HUES64 (cell line): Measurements from ENCODE around the gene TSPAN4.

Experiments
- H3K27ac ChIP-seq: 2 replicates; pipeline ENCODE4 v1.7.0; 2013; ENCODE audit warnings: low read depth, low read length, inconsistent platforms
- H3K27me3 ChIP-seq: 2 replicates; pipeline ENCODE4 v1.6.1; 2013; ENCODE audit warnings: mild to moderate bottlenecking, low read length; ENCODE audit not compliant: insufficient read depth
- H3K36me3 ChIP-seq: 2 replicates; pipeline ENCODE4 v1.6.1; 2013; ENCODE audit warnings: mild to moderate bottlenecking, low read length; ENCODE audit not compliant: insufficient read depth
- H3K4me1 ChIP-seq: 2 replicates; pipeline ENCODE4 v1.6.1; 2013; ENCODE audit warnings: mild to moderate bottlenecking, low read length, moderate library complexity; ENCODE audit not compliant: insufficient read depth
- H3K4me3 ChIP-seq: 2 replicates; pipeline ENCODE4 v1.5.1; 2013; ENCODE audit warnings: mild to moderate bottlenecking, low read length, moderate library complexity
- H3K9ac ChIP-seq: 2 replicates; pipeline ENCODE4 v1.6.1; 2013; ENCODE audit warnings: mild to moderate bottlenecking, low read depth, low read length
- H3K9me3 ChIP-seq: 2 replicates; pipeline ENCODE4 v1.6.1; 2013; ENCODE audit warnings: low read depth, low read length; ENCODE audit not compliant: insufficient read depth
- WGBS: fragments of 150-250, 120-280 bp; methylation state at CpG from one replicate; pipeline ENCODE4 v1.1.7; 2013; ENCODE audit warnings: missing lambda C conversion rate; 5-methylcytosine and 5-hydroxymethylcytosine counted together

Gene TSPAN4

GRCh38 chr11:831118-831864 lies 11.4 kb upstream of the TSPAN4 start:
- peak overlapping the region; percentile 55; the same call in 1 of the 2 replicates for H3K9ac ChIP-seq
- peaks cover 60% of the 10 kb centered on the region for H3K27me3 ChIP-seq
- H3K4me1 ChIP-seq = peaks cover 32% of the 10 kb centered on the region
- WGBS = 9% methylated on average over 31 of the region's 31 CpGs
- no peak overlapping the region for H3K27ac ChIP-seq
- no peaks in the 10 kb centered on the region for H3K9me3 ChIP-seq
- 0 out of 2 replicates have a peak, but pooled peaks cover 2% of the 10 kb centered on the region for H3K36me3 ChIP-seq
- H3K4me3 ChIP-seq = peak overlapping the region; percentile 52

DNA sequence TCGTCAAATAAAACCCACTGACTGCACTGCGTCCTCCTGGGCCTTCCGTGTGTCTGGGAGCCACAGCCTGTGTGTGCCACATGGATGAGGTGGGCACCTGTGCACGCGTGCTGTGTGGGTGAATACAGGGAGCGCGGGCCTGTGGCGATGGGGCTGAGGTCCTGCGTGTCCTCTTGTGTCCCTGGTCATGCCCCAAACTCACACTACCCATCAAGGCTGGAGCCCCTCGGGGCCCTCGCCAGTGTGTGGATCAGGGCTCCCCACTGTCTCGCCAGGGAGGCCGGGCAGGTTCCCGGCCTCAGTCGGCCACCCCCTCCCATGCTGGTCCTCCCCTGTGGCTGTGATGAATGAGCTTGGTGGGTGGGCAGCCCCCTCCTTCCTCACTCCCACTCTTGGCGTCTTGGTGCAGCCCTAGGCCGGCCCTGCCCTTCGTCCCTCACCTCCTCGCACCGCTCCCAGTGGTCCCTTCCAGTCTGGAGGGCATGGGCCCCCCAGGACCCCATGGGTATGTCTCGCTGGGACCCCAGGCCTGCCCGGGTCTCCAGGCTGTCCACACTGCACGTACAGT lies 10.6 kb upstream of the TSPAN4 start:
- no peaks in the 10 kb centered on the region for H3K9me3 ChIP-seq
- peaks cover 10% of the 10 kb centered on the region for H3K36me3 ChIP-seq
- H3K9ac ChIP-seq = 0 out of 2 replicates have a peak overlapping the region, but pooled peaks have one; percentile 38
- H3K4me1 ChIP-seq = peaks cover 32% of the 10 kb centered on the region
- H3K4me3 ChIP-seq = peak overlapping the region; percentile 52
- WGBS = 30% methylated on average over 21 of the region's 23 CpGs
- H3K27me3 ChIP-seq = peaks cover 53% of the 10 kb centered on the region
- 0 out of 2 replicates have a peak overlapping the region, but pooled peaks have one; percentile 33 for H3K27ac ChIP-seq

DNA sequence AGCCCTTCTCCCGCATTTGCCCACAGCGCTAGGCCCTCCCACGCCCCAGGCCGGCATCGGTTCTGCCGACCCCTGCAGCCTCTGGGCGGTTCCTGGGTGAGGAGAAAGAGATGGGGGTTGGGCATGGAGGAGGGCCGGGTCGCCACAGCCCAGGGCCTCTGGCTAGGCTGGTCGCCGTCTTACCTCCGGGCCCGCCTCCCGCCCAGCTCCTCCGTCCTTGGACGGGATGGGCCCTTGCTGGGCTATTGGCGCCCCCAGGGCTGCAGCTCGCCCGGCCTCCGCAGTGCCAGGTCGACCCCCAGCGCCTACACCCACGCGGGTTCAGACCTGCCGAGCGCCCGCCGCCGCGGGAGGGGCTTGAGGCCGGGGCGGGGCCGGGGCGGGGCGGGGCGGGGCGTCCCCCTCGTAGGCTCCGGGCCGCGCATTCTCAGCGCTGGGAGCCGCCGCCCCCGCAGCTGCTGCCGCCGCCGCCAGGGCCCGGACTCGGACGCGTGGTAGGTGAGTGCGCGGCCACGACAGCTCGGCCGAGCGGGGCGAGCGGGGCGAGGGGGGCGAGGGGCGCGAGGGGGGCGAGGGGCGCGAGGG lies 10.0 kb upstream of the TSPAN4 start, which contains the start of gene CD151:
Gene CD151 (plus strand): TSS at position 424 of the 585 bp plus-strand sequence. CDS start 3,118 bp downstream, outside the sequence.
- no peaks in the 10 kb centered on the region for H3K9me3 ChIP-seq
- H3K4me3 ChIP-seq = peak within 1 kb of the TSS; percentile 69
- 0 out of 2 replicates have a peak within 1 kb of the TSS, but pooled peaks have one; percentile 33 for H3K27ac ChIP-seq
- peaks cover 30% of the 10 kb centered on the region for H3K4me1 ChIP-seq
- peaks cover 47% of the 10 kb centered on the region for H3K27me3 ChIP-seq
- WGBS = under 1% methylated on average over 46 of the region's 67 CpGs
- peak within 1 kb of the TSS; percentile 72 for H3K9ac ChIP-seq
- H3K36me3 ChIP-seq = peaks cover 16% of the 10 kb centered on the region

GRCh38 chr11:833114-833791 lies 9.4 kb upstream of the TSPAN4 start:
- peaks cover 41% of the 10 kb centered on the region for H3K27me3 ChIP-seq
- WGBS = 1% methylated on average over 54 of the region's 55 CpGs
- H3K36me3 ChIP-seq = peaks cover 20% of the 10 kb centered on the region
- no peaks in the 10 kb centered on the region for H3K9me3 ChIP-seq
- H3K27ac ChIP-seq = no peak overlapping the region
- H3K9ac ChIP-seq = peak overlapping the region; percentile 72
- peak overlapping the region; percentile 69 for H3K4me3 ChIP-seq
- H3K4me1 ChIP-seq = peaks cover 24% of the 10 kb centered on the region

DNA sequence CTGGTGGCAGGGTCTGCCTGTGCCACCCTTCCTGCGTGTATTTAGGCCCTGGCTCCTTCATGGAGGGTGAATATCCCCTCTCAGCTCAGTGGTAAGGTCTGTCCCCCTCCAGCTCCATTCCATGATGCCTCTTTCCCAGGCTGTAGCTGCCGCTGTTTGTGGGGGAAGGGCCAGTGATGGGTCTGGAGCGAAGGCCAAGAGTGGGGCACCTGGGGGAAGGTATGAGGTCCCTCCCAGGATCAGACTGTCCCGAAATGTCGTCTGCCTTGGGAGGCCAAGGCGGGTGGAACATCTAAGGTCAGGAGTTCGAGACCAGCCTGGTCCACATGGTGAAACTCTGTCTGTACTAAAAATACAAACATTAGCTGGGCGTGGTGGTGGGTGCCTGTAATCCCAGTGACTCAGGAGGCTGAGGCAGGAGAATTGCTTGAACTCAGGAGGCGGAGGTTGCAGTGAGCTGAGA lies 8.8 kb upstream of the TSPAN4 start:
- Histone ChIP-seq H3K36me3 (peaks cover 26% of the 10 kb centered on the region), H3K27ac (no peak overlapping the region), H3K4me3 (peak overlapping the region; percentile 69), H3K9me3 (no peaks in the 10 kb centered on the region), H3K4me1 (peaks cover 18% of the 10 kb centered on the region), H3K27me3 (peaks cover 34% of the 10 kb centered on the region), H3K9ac (no peak overlapping the region)
- 51% methylated on average over 9 of the region's 9 CpGs for WGBS

DNA sequence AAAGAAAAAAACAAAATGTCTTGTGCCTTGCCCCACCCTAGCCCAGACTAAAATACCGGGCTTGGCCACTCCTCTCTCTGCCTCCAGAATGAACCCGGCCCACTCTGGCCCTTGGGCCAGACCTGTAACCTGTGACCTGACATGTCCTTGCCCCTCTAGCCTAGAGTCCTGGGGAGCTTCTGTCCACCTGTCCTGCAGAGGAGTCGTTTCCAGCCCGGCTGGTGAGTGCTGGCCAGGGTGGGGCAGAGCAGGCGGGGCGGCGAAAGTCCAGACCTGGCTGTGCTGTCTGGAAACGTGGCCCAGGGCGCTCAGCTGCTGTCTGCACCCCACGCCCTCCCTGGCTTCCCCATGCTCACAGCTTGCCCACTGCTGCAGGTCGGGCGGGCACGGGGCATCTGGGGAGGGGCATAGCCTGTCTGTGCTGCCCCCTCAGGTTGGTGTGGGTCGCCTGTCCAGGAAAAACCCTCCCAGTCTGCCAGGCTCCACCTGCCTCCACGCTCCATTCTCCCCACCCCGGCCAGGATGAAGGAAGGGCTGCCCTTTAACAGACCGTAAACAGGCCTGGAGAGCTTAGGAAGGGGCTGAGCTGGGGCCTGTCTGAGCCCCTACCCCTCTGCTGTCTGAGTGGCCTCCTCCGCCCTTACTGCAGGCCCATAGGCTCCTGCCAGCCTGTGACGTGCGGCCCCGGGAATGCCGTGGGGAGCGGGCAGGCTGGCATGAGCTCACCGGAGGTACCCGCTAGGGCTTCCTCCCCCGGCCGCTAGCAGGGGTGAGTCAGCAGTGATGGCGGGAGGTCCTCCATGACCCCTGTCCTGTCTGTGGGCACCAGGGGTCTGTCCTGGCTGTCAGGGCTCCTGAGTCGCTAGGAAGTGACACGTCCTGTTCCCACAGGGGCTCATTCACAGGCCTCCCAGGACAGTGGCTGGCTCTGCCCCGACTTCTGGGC lies 8.0 kb upstream of the TSPAN4 start:
- Histone ChIP-seq H3K27ac (peak overlapping the region; percentile 18; the same call in 1 of the 2 replicates), H3K9me3 (no peaks in the 10 kb centered on the region), H3K36me3 (peaks cover 34% of the 10 kb centered on the region), H3K9ac (no peak overlapping the region), H3K4me3 (no peak overlapping the region), H3K27me3 (peaks cover 27% of the 10 kb centered on the region), H3K4me1 (peaks cover 14% of the 10 kb centered on the region)
- WGBS = 71% methylated on average over 31 of the region's 31 CpGs

DNA sequence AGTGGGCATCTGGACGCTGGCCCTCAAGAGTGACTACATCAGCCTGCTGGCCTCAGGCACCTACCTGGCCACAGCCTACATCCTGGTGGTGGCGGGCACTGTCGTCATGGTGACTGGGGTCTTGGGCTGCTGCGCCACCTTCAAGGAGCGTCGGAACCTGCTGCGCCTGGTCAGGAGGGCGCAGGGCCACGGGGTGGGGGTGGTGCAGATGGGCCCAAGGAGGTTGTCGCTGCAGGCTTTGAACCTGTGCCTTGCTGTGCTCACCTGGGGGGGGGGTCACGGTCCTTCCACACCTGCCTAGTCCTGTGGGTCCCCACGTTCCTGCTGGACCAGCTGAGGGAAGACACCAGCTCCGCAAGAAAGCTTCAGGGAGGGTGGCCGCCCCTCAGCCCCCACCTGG lies 6.4 kb upstream of the TSPAN4 start:
- Histone ChIP-seq H3K36me3 (peaks cover 47% of the 10 kb centered on the region), H3K4me3 (no peak overlapping the region), H3K9me3 (no peaks in the 10 kb centered on the region), H3K4me1 (peaks cover 10% of the 10 kb centered on the region), H3K27ac (no peak overlapping the region), H3K9ac (no peak overlapping the region), H3K27me3 (peaks cover 11% of the 10 kb centered on the region)
- WGBS = 97% methylated on average over 14 of the region's 14 CpGs

DNA sequence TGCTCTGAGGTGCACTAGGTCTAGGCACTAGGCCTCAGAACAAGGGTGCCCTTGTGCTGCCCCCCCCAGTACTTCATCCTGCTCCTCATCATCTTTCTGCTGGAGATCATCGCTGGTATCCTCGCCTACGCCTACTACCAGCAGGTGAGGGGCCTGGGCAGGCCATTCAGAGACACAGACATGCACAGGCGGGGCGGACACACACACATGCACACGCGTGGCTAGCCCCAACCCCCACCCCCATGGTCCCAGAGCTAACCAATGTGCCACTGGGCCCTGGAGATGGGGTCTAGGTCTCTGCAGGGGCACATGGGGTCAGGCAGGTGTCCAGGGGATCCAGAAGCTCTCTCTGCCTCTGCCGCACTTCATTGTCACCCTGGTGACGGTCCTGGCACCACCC lies 6.0 kb upstream of the TSPAN4 start:
- H3K9me3 ChIP-seq = no peaks in the 10 kb centered on the region
- no peak overlapping the region for H3K4me3 ChIP-seq
- H3K36me3 ChIP-seq = peaks cover 47% of the 10 kb centered on the region
- peaks cover 7% of the 10 kb centered on the region for H3K27me3 ChIP-seq
- WGBS = 86% methylated on average over 9 of the region's 9 CpGs
- H3K9ac ChIP-seq = no peak overlapping the region
- H3K27ac ChIP-seq = no peak overlapping the region
- peaks cover 6% of the 10 kb centered on the region for H3K4me1 ChIP-seq

GRCh38 chr11:837189-837989 lies 5.3 kb upstream of the TSPAN4 start:
- Histone ChIP-seq H3K27ac (no peak overlapping the region), H3K9me3 (no peaks in the 10 kb centered on the region), H3K36me3 (peaks cover 47% of the 10 kb centered on the region), H3K4me1 (no peaks in the 10 kb centered on the region), H3K9ac (no peak overlapping the region), H3K27me3 (peaks cover under 1% of the 10 kb centered on the region; the same call in 1 of the 2 replicates), H3K4me3 (no peak overlapping the region)
- WGBS = 96% methylated on average over 22 of the region's 22 CpGs
